ENCODE data around the gene CAPN2. TPM values are rescaled to one million over a fixed set of nuclear protein-coding genes. Genes with fewer than 3 reads are reported as not detected.

The CAPN2 gene
- polyA plus RNA-seq, 2 donors = 89.8 to 159 TPM

GRCh38 chr1:223755432-223755792 is 43.1 kb downstream of the CAPN2 start:
- 89 to 93% methylated on average over 9 of the region's 9 CpGs for WGBS, 2 donors
- no peak overlapping the region for H3K27ac ChIP-seq (ENCODE audit: low read depth in 2 of 2, low read length in 1 of 2)
- no peak overlapping the region for H3K4me3 ChIP-seq (ENCODE audit: low read depth in 1 of 2, low read length in 2 of 2)
- peaks cover 54 to 68% of the 10 kb centered on the region in 2 donors for H3K36me3 ChIP-seq (ENCODE audit: control insufficient read depth in 2 of 2, insufficient read depth in 2 of 2, low read length in 1 of 2)
- H3K4me1 ChIP-seq (ENCODE audit: control insufficient read depth in 2 of 2, insufficient read depth in 2 of 2, low read length in 1 of 2) = peaks cover 0 to 2% of the 10 kb centered on the region in 2 donors
- H3K9me3 ChIP-seq (ENCODE audit: control insufficient read depth in 2 of 2, insufficient read depth in 1 of 2, low read depth in 1 of 2, low read length in 1 of 2) = no peaks in the 10 kb centered on the region
- H3K27me3 ChIP-seq (ENCODE audit: control insufficient read depth in 1 of 2, insufficient read depth in 2 of 2, low read length in 2 of 2) = no peaks in the 10 kb centered on the region

- Histone ChIP-seq H3K9me3 (ENCODE audit: control insufficient read depth in 2 of 2, insufficient read depth in 1 of 2, low read depth in 1 of 2, low read length in 1 of 2) (no peaks in the 10 kb centered on the region), H3K27me3 (ENCODE audit: control insufficient read depth in 1 of 2, insufficient read depth in 2 of 2, low read length in 2 of 2) (no peaks in the 10 kb centered on the region), H3K4me3 (ENCODE audit: low read depth in 1 of 2, low read length in 2 of 2) (no peak overlapping the region), H3K4me1 (ENCODE audit: control insufficient read depth in 2 of 2, insufficient read depth in 2 of 2, low read length in 1 of 2) (peaks cover 0 to 2% of the 10 kb centered on the region in 2 donors), H3K27ac (ENCODE audit: low read depth in 2 of 2, low read length in 1 of 2) (no peak overlapping the region), H3K36me3 (ENCODE audit: control insufficient read depth in 2 of 2, insufficient read depth in 2 of 2, low read length in 1 of 2) (peaks cover 50 to 67% of the 10 kb centered on the region in 2 donors)
- WGBS, 2 donors = 67 to 71% methylated on average over 13 of the region's 13 CpGs
Observed at GRCh38 chr1:223755992-223756775, 43.8 kb downstream of the CAPN2 start.

GRCh38 chr1:223756806-223757700 is 44.7 kb downstream of the CAPN2 start:
- Histone ChIP-seq H3K4me1 (ENCODE audit: control insufficient read depth in 2 of 2, insufficient read depth in 2 of 2, low read length in 1 of 2) (peaks cover 0 to 2% of the 10 kb centered on the region in 2 donors), H3K9me3 (ENCODE audit: control insufficient read depth in 2 of 2, insufficient read depth in 1 of 2, low read depth in 1 of 2, low read length in 1 of 2) (no peaks in the 10 kb centered on the region), H3K27me3 (ENCODE audit: control insufficient read depth in 1 of 2, insufficient read depth in 2 of 2, low read length in 2 of 2) (no peaks in the 10 kb centered on the region), H3K36me3 (ENCODE audit: control insufficient read depth in 2 of 2, insufficient read depth in 2 of 2, low read length in 1 of 2) (peaks cover 42 to 68% of the 10 kb centered on the region in 2 donors), H3K27ac (ENCODE audit: low read depth in 2 of 2, low read length in 1 of 2) (peak overlapping the region in 1 of 2 donors; percentile 24), H3K4me3 (ENCODE audit: low read depth in 1 of 2, low read length in 2 of 2) (no peak overlapping the region)
- 69 to 74% methylated on average over 20 of the region's 20 CpGs for WGBS, 2 donors

GRCh38 chr1:223758734-223759133 is 46.4 kb downstream of the CAPN2 start:
- Histone ChIP-seq H3K27me3 (ENCODE audit: control insufficient read depth in 1 of 2, insufficient read depth in 2 of 2, low read length in 2 of 2) (no peaks in the 10 kb centered on the region), H3K4me3 (ENCODE audit: low read depth in 1 of 2, low read length in 2 of 2) (no peak overlapping the region), H3K36me3 (ENCODE audit: control insufficient read depth in 2 of 2, insufficient read depth in 2 of 2, low read length in 1 of 2) (peaks cover 33 to 67% of the 10 kb centered on the region in 2 donors), H3K9me3 (ENCODE audit: control insufficient read depth in 2 of 2, insufficient read depth in 1 of 2, low read depth in 1 of 2, low read length in 1 of 2) (no peaks in the 10 kb centered on the region), H3K27ac (ENCODE audit: low read depth in 2 of 2, low read length in 1 of 2) (no peak overlapping the region), H3K4me1 (ENCODE audit: control insufficient read depth in 2 of 2, insufficient read depth in 2 of 2, low read length in 1 of 2) (peaks cover 0 to 2% of the 10 kb centered on the region in 2 donors)
- 92 to 97% methylated on average over 9 of the region's 9 CpGs for WGBS, 2 donors

GRCh38 chr1:223759273-223759672 is 46.9 kb downstream of the CAPN2 start:
- peaks cover 0 to 2% of the 10 kb centered on the region in 2 donors for H3K4me1 ChIP-seq (ENCODE audit: control insufficient read depth in 2 of 2, insufficient read depth in 2 of 2, low read length in 1 of 2)
- H3K9me3 ChIP-seq (ENCODE audit: control insufficient read depth in 2 of 2, insufficient read depth in 1 of 2, low read depth in 1 of 2, low read length in 1 of 2) = no peaks in the 10 kb centered on the region
- no peaks in the 10 kb centered on the region for H3K27me3 ChIP-seq (ENCODE audit: control insufficient read depth in 1 of 2, insufficient read depth in 2 of 2, low read length in 2 of 2)
- no peak overlapping the region for H3K27ac ChIP-seq (ENCODE audit: low read depth in 2 of 2, low read length in 1 of 2)
- 87 to 89% methylated on average over 13 of the region's 13 CpGs for WGBS, 2 donors
- H3K36me3 ChIP-seq (ENCODE audit: control insufficient read depth in 2 of 2, insufficient read depth in 2 of 2, low read length in 1 of 2) = peaks cover 33 to 66% of the 10 kb centered on the region in 2 donors
- H3K4me3 ChIP-seq (ENCODE audit: low read depth in 1 of 2, low read length in 2 of 2) = no peak overlapping the region

GRCh38 chr1:223760833-223761232 is 48.5 kb downstream of the CAPN2 start:
- peaks cover 27 to 65% of the 10 kb centered on the region in 2 donors for H3K36me3 ChIP-seq (ENCODE audit: control insufficient read depth in 2 of 2, insufficient read depth in 2 of 2, low read length in 1 of 2)

GRCh38 chr1:223761411-223761810 is 49.1 kb downstream of the CAPN2 start:
- Histone ChIP-seq H3K36me3 (ENCODE audit: control insufficient read depth in 2 of 2, insufficient read depth in 2 of 2, low read length in 1 of 2) (peaks cover 22 to 60% of the 10 kb centered on the region in 2 donors), H3K27me3 (ENCODE audit: control insufficient read depth in 1 of 2, insufficient read depth in 2 of 2, low read length in 2 of 2) (no peaks in the 10 kb centered on the region), H3K9me3 (ENCODE audit: control insufficient read depth in 2 of 2, insufficient read depth in 1 of 2, low read depth in 1 of 2, low read length in 1 of 2) (no peaks in the 10 kb centered on the region), H3K4me1 (ENCODE audit: control insufficient read depth in 2 of 2, insufficient read depth in 2 of 2, low read length in 1 of 2) (no peaks in the 10 kb centered on the region), H3K4me3 (ENCODE audit: low read depth in 1 of 2, low read length in 2 of 2) (no peak overlapping the region), H3K27ac (ENCODE audit: low read depth in 2 of 2, low read length in 1 of 2) (no peak overlapping the region)
- 85 to 86% methylated on average over 7 of the region's 7 CpGs for WGBS, 2 donors

More at GRCh38 chr1:223760833-223761232, 48.5 kb downstream of the CAPN2 start:
- Histone ChIP-seq H3K4me3 (ENCODE audit: low read depth in 1 of 2, low read length in 2 of 2) (no peak overlapping the region), H3K9me3 (ENCODE audit: control insufficient read depth in 2 of 2, insufficient read depth in 1 of 2, low read depth in 1 of 2, low read length in 1 of 2) (no peaks in the 10 kb centered on the region), H3K27ac (ENCODE audit: low read depth in 2 of 2, low read length in 1 of 2) (no peak overlapping the region), H3K27me3 (ENCODE audit: control insufficient read depth in 1 of 2, insufficient read depth in 2 of 2, low read length in 2 of 2) (no peaks in the 10 kb centered on the region), H3K4me1 (ENCODE audit: control insufficient read depth in 2 of 2, insufficient read depth in 2 of 2, low read length in 1 of 2) (no peaks in the 10 kb centered on the region)
- WGBS, 2 donors = 81 to 86% methylated on average over 6 of the region's 6 CpGs

- H3K4me1 ChIP-seq (ENCODE audit: control insufficient read depth in 2 of 2, insufficient read depth in 2 of 2, low read length in 1 of 2) = no peaks in the 10 kb centered on the region
- 93 to 94% methylated on average over 5 of the region's 5 CpGs for WGBS, 2 donors
- H3K9me3 ChIP-seq (ENCODE audit: control insufficient read depth in 2 of 2, insufficient read depth in 1 of 2, low read depth in 1 of 2, low read length in 1 of 2) = no peaks in the 10 kb centered on the region
- H3K36me3 ChIP-seq (ENCODE audit: control insufficient read depth in 2 of 2, insufficient read depth in 2 of 2, low read length in 1 of 2) = peaks cover 22 to 48% of the 10 kb centered on the region in 2 donors
- H3K4me3 ChIP-seq (ENCODE audit: low read depth in 1 of 2, low read length in 2 of 2) = no peak overlapping the region
- H3K27ac ChIP-seq (ENCODE audit: low read depth in 2 of 2, low read length in 1 of 2) = no peak overlapping the region
- no peaks in the 10 kb centered on the region for H3K27me3 ChIP-seq (ENCODE audit: control insufficient read depth in 1 of 2, insufficient read depth in 2 of 2, low read length in 2 of 2)
Observed at GRCh38 chr1:223763251-223763650, 50.9 kb downstream of the CAPN2 start.

GRCh38 chr1:223763881-223764280 is 51.5 kb downstream of the CAPN2 start:
- H3K36me3 ChIP-seq (ENCODE audit: control insufficient read depth in 2 of 2, insufficient read depth in 2 of 2, low read length in 1 of 2) = peaks cover 22 to 47% of the 10 kb centered on the region in 2 donors
- WGBS, 2 donors = 96 to 98% methylated on average over 5 of the region's 5 CpGs
- H3K4me1 ChIP-seq (ENCODE audit: control insufficient read depth in 2 of 2, insufficient read depth in 2 of 2, low read length in 1 of 2) = no peaks in the 10 kb centered on the region

More at GRCh38 chr1:223763881-223764280, 51.5 kb downstream of the CAPN2 start:
- Histone ChIP-seq H3K27ac (ENCODE audit: low read depth in 2 of 2, low read length in 1 of 2) (no peak overlapping the region), H3K9me3 (ENCODE audit: control insufficient read depth in 2 of 2, insufficient read depth in 1 of 2, low read depth in 1 of 2, low read length in 1 of 2) (no peaks in the 10 kb centered on the region), H3K4me3 (ENCODE audit: low read depth in 1 of 2, low read length in 2 of 2) (no peak overlapping the region), H3K27me3 (ENCODE audit: control insufficient read depth in 1 of 2, insufficient read depth in 2 of 2, low read length in 2 of 2) (no peaks in the 10 kb centered on the region)
